NB4 (cell line): Measurements from ENCODE around the gene PWWP3B.
"Not testable (repeated sequence)": the region's sequence is repeated elsewhere in the genome, so short reads cannot be mapped to it uniquely, and the experiment has no call there.

Experiments used
- DNase-seq: peaks from one replicate; pipeline ENCODE4 v3.0.0; 2010; ENCODE audit warnings: low read depth
- H3K4me3 ChIP-seq: one replicate; pipeline ENCODE4 v1.5.1; 2011; ENCODE audit warnings: mild to moderate bottlenecking, low read depth, low read length, moderate library complexity
- CTCF ChIP-seq: IDR thresholded peaks from one replicate; pipeline ENCODE4 v1.5.1; 2012; ENCODE audit warnings: low read depth, low read length
- MAX ChIP-seq: IDR thresholded peaks from 2 replicates; pipeline ENCODE4 v1.6.1; 2011; ENCODE audit warnings: low read depth, low read length
- MYC ChIP-seq: IDR thresholded peaks from 2 replicates; pipeline ENCODE4 v1.6.1; 2011; ENCODE audit warnings: low read depth, low read length
- POLR2A ChIP-seq: IDR thresholded peaks from 2 replicates; pipeline ENCODE4 v1.6.1; 2011; ENCODE audit warnings: mild to moderate bottlenecking; ENCODE audit not compliant: insufficient read length; ENCODE audit errors: extremely low read depth

PWWP3B gene

GRCh38 chrX:106170318-106170717 lies 2.2 kb downstream of the PWWP3B start:
- no peak overlapping the region for H3K4me3 ChIP-seq
- no peak for TF ChIP-seq MYC
- TF ChIP-seq CTCF = peak; percentile 29
- no peak for TF ChIP-seq POLR2A
- DNase-seq = no peak

- H3K4me3 ChIP-seq = no peak overlapping the region
- DNase-seq = no peak
- no peak for TF ChIP-seq MYC
- no peak for TF ChIP-seq MAX
- no peak for TF ChIP-seq POLR2A
- TF ChIP-seq CTCF = no peak
These were observed 3.3 kb downstream of the PWWP3B start for GRCh38 chrX:106171293-106171820.

- no peak overlapping the region for H3K4me3 ChIP-seq
- no peak for DNase-seq
- TF ChIP-seq POLR2A (no peak), MYC (no peak), MAX (no peak), CTCF (no peak)
These were observed 9.2 kb downstream of the PWWP3B start for GRCh38 chrX:106177106-106177981.

DNA sequence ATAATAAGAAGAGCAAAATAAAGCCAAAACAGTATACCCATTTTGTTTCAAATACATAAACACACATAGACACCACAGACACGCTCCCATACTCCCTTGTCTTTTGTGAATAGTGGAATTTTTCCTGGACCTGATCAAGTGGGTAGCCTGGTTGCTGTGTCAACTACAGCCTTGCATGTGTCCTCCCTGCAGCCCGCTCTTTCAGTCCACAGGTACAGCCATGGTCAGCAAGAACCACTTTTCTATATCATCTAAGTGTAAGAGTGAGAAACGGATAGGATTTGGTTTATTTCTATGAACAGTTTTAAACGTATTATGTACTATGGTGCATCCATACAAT lies 9.8 kb downstream of the PWWP3B start:
- DNase-seq = no peak
- H3K4me3 ChIP-seq = no peak overlapping the region

GRCh38 chrX:106178826-106179225 lies 10.7 kb downstream of the PWWP3B start:
- no peak for DNase-seq
- no peak for TF ChIP-seq MYC
- no peak for TF ChIP-seq POLR2A
- no peak for TF ChIP-seq MAX
- TF ChIP-seq CTCF = no peak
- H3K4me3 ChIP-seq = no peak overlapping the region

More for the DNA sequence above, 9.8 kb downstream of the PWWP3B start:
- TF ChIP-seq MAX = no peak
- no peak for TF ChIP-seq CTCF
- no peak for TF ChIP-seq MYC
- no peak for TF ChIP-seq POLR2A

DNA sequence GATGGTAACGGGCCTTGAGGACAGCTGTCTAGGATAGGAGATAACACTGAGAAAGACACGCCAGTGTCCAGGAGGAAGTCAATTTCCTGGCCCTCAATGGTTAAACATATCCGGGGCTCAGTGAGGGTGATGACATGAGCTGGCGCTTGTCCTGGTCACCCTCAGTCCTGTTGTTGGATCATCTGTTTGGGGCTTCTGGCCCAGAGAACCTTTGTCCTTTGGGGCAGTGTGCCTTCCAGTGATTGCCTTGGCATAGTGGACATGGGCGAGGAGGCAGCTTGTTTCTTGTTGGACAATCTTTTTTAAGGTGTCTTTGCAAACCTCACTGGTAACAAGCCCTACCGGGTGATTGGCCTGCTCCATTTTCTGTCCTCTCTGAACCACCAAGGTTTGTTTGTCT lies 15.6 kb downstream of the PWWP3B start:
- not testable (repeated sequence) for H3K4me3 ChIP-seq, DNase-seq
